ENCODE results near the gene KRTAP10-3. TPM values are rescaled to one million over a fixed set of nuclear protein-coding genes. Genes with fewer than 3 reads are reported as not detected.
A peak's percentile ranks its signal among the peaks of the same experiment; 100 is the strongest.

KRTAP10-3 gene
- polyA plus RNA-seq, 2 of the 4 experiments (the other 2 are of a cell fraction): not detected

- ATAC-seq (no peak), FAIRE-seq (no peak), DNase-seq (ENCODE audit: low read depth in 1 of 2, low spot score in 1 of 2) (no peak)
- POLR2A ChIA-PET: no interaction called here
- CTCF ChIA-PET: interaction anchor here (1.0 kb wide), 1 partner anchor 218 kb away, joined by 4 read pairs; no protein-coding TSS in a partner anchor
- WGBS (ENCODE audit: missing lambda C conversion rate): 74% methylated on average over 20 of the region's 20 CpGs
- TF ChIP-seq ZFP36 (IDR thresholded peaks at IDR 0.05; ENCODE audit: borderline replicate concordance, partially characterized antibody): no peak
- TF ChIP-seq, protein P1, sequence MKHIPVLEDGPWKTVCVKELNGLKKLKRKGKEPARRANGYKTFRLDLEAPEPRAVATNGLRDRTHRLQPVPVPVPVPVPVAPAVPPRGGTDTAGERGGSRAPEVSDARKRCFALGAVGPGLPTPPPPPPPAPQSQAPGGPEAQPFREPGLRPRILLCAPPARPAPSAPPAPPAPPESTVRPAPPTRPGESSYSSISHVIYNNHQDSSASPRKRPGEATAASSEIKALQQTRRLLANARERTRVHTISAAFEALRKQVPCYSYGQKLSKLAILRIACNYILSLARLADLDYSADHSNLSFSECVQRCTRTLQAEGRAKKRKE (CRISPR knock-in tag; IDR thresholded peaks at IDR 0.05; ENCODE audit: low read depth): no peak
- TF ChIP-seq, protein P2, sequence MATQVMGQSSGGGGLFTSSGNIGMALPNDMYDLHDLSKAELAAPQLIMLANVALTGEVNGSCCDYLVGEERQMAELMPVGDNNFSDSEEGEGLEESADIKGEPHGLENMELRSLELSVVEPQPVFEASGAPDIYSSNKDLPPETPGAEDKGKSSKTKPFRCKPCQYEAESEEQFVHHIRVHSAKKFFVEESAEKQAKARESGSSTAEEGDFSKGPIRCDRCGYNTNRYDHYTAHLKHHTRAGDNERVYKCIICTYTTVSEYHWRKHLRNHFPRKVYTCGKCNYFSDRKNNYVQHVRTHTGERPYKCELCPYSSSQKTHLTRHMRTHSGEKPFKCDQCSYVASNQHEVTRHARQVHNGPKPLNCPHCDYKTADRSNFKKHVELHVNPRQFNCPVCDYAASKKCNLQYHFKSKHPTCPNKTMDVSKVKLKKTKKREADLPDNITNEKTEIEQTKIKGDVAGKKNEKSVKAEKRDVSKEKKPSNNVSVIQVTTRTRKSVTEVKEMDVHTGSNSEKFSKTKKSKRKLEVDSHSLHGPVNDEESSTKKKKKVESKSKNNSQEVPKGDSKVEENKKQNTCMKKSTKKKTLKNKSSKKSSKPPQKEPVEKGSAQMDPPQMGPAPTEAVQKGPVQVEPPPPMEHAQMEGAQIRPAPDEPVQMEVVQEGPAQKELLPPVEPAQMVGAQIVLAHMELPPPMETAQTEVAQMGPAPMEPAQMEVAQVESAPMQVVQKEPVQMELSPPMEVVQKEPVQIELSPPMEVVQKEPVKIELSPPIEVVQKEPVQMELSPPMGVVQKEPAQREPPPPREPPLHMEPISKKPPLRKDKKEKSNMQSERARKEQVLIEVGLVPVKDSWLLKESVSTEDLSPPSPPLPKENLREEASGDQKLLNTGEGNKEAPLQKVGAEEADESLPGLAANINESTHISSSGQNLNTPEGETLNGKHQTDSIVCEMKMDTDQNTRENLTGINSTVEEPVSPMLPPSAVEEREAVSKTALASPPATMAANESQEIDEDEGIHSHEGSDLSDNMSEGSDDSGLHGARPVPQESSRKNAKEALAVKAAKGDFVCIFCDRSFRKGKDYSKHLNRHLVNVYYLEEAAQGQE (IDR thresholded peaks at IDR 0.05): no peak
- TF ChIP-seq NR3C1 (IDR thresholded peaks at IDR 0.05): no peak
- no peak for TF ChIP-seq FOSL2 (IDR thresholded peaks at IDR 0.05)
- no peak for TF ChIP-seq FOSL2 (CRISPR knock-in tag; IDR thresholded peaks at IDR 0.05)
- TF ChIP-seq MAZ (IDR thresholded peaks at IDR 0.05; ENCODE audit: borderline replicate concordance, low read depth, low read length): no peak
- TF ChIP-seq, protein P3, sequence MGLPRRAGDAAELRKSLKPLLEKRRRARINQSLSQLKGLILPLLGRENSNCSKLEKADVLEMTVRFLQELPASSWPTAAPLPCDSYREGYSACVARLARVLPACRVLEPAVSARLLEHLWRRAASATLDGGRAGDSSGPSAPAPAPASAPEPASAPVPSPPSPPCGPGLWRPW (IDR thresholded peaks at IDR 0.05): no peak
- no peak for TF ChIP-seq ZNF302 (CRISPR knock-in tag; IDR thresholded peaks at IDR 0.05)
- no peak for TF ChIP-seq HOXB13 (CRISPR knock-in tag; IDR thresholded peaks at IDR 0.05; ENCODE audit: low read depth)
- no peak for TF ChIP-seq RARB (CRISPR knock-in tag; IDR thresholded peaks at IDR 0.05)
- H3K4me2 ChIP-seq: no peak overlapping the region
- H3K4me3 ChIP-seq: no peak overlapping the region
- H3K4me1 ChIP-seq: no peaks in the 10 kb centered on the region
- H3K9me3 ChIP-seq: peaks cover 15% of the 10 kb centered on the region
- H3K27ac ChIP-seq: no peak overlapping the region
Measured at GRCh38 chr21:44575307-44576024, 16.9 kb upstream of the KRTAP10-3 start.

DNA sequence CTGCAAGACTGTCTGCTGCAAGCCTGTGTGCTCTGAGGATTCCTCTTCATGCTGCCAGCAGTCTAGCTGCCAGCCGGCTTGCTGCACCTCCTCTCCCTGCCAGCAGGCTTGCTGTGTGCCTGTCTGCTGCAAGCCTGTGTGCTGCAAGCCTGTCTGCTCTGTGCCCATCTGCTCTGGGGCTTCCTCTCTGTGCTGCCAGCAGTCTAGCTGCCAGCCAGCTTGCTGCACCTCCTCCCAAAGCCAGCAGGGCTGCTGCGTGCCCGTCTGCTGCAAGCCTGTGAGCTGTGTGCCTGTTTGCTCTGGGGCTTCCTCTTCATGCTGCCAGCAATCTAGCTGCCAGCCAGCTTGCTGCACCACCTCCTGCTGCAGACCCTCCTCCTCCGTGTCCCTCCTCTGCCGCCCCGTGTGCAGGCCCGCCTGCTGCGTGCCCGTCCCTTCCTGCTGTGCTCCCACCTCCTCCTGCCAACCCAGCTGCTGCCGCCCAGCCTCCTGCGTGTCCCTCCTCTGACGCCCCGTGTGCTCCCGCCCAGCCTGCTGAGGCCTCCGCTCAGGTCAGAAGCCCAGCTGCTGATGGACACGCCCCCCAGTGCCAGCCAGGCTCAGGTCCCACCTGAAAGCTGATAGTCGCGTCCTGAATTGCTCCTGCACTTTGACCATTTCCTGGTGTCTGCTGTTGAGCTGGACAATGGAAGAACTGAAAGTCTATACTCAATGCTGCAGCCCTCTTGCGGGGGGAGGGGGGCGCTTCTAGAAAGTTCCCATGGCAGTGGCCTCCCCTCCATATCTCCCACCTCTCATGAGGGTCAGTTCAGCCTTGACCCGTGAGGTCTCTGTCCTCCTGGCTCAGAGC is 16.1 kb upstream of the KRTAP10-3 start:
- Histone ChIP-seq H3K9me3 (peaks cover 15% of the 10 kb centered on the region), H3K4me3 (no peak overlapping the region), H3K4me2 (no peak overlapping the region; the same call in 2 of the 3 replicates), H3K4me1 (no peaks in the 10 kb centered on the region), H3K27ac (no peak overlapping the region)
- 31% methylated on average over 13 of the region's 21 CpGs for WGBS (ENCODE audit: missing lambda C conversion rate)
- no peak for DNase-seq (ENCODE audit: low read depth in 1 of 2, low spot score in 1 of 2)
- no peak for TF ChIP-seq MYC (IDR thresholded peaks at IDR 0.05; ENCODE audit: borderline replicate concordance, low read length)
- TF ChIP-seq RCOR1 (IDR thresholded peaks at IDR 0.05; ENCODE audit: low read depth, low read length): no peak
- no peak for TF ChIP-seq PBX3 (IDR thresholded peaks at IDR 0.05)
- no peak for TF ChIP-seq ZFP36 (IDR thresholded peaks at IDR 0.05; ENCODE audit: borderline replicate concordance, partially characterized antibody)
- TF ChIP-seq, protein P4, sequence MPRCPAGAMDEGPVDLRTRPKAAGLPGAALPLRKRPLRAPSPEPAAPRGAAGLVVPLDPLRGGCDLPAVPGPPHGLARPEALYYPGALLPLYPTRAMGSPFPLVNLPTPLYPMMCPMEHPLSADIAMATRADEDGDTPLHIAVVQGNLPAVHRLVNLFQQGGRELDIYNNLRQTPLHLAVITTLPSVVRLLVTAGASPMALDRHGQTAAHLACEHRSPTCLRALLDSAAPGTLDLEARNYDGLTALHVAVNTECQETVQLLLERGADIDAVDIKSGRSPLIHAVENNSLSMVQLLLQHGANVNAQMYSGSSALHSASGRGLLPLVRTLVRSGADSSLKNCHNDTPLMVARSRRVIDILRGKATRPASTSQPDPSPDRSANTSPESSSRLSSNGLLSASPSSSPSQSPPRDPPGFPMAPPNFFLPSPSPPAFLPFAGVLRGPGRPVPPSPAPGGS (IDR thresholded peaks at IDR 0.05): no peak
- TF ChIP-seq CBX2 (IDR thresholded peaks at IDR 0.05; ENCODE audit: borderline replicate concordance, low read depth): no peak
- TF ChIP-seq, protein P1 (CRISPR knock-in tag; IDR thresholded peaks at IDR 0.05; ENCODE audit: low read depth): no peak
- TF ChIP-seq BHLHE40 (IDR thresholded peaks at IDR 0.05; ENCODE audit: low read depth, low read length): no peak
- TF ChIP-seq MAFK (IDR thresholded peaks at IDR 0.05; ENCODE audit: partially characterized antibody): no peak
- TF ChIP-seq, protein P2 (IDR thresholded peaks at IDR 0.05): no peak
- FAIRE-seq: no peak
- CTCF ChIA-PET: interaction anchor here (0.9 to 1.0 kb wide), 2 partner anchors 24 to 219 kb away, joined by 4 read pairs; no protein-coding TSS in a partner anchor
- POLR2A ChIA-PET: no interaction called here
- ATAC-seq: peak; percentile 35 to 47; a peak in 3 of 6 replicates

All from A549 (cell line).